PC-9 (cell line): ENCODE data around the gene VWC2. TPM values are rescaled to one million over a fixed set of nuclear protein-coding genes. Genes with fewer than 3 reads are reported as not detected.

Experiments
- BruUV-seq: library from RNA; stranded (reverse); fragments of 400-500 nt; replicated peaks from 2 replicates; lab custom pipeline; 2021; lab: Mats Ljungman, UMichigan
- CTCF ChIA-PET: fragments of 300-600 bp; sonication (Branson Sonifier 250); formaldehyde crosslinking; loops from one replicate; lab custom pipeline; 2022; ENCODE audit warnings: antibody characterized with exemption; lab: Charles Lee
- POLR2A ChIA-PET: fragments of 300-600 bp; sonication (Branson Sonifier 250); formaldehyde crosslinking; loops from one replicate; lab custom pipeline; 2022; ENCODE audit warnings: antibody characterized with exemption; ENCODE audit not compliant: unreplicated experiment; lab: Charles Lee
- DNase-seq, 2 experiments: peaks; one replicate each; pipeline versions ENCODE4 v3.0.0 to v3.0.0-alpha.2; 2015 to 2022; ENCODE audit warnings: mixed read lengths in 1 of 2
- H2AFZ ChIP-seq: fragments of 200-600 bp; sonication (generic); 2 replicates; pipeline ENCODE4 v1.8.1; 2017; ENCODE audit warnings: antibody characterized with exemption
- H3F3A ChIP-seq: fragments of 200-600 bp; sonication (generic); 2 replicates; pipeline ENCODE4 v1.8.1; 2017; ENCODE audit warnings: antibody characterized with exemption, mild to moderate bottlenecking, low read depth; ENCODE audit not compliant: insufficient read depth
- H3K27ac ChIP-seq: fragments of 200-600 bp; sonication (generic); 2 replicates; pipeline ENCODE4 v1.6.1; 2016; ENCODE audit warnings: mixed run types
- H3K27me3 ChIP-seq: fragments of 200-600 bp; sonication (generic); 2 replicates; pipeline ENCODE4 v1.6.1; 2016; ENCODE audit warnings: low read depth, mixed run types; ENCODE audit not compliant: insufficient read depth
- H3K36me3 ChIP-seq: fragments of 200-600 bp; sonication (generic); 2 replicates; pipeline ENCODE4 v1.6.1; 2016; ENCODE audit warnings: low read depth, mixed run types
- H3K4me1 ChIP-seq: fragments of 200-600 bp; sonication (generic); replicated peaks from 2 replicates; pipeline ENCODE4 v1.6.1; 2016; ENCODE audit warnings: mixed run types; ENCODE audit not compliant: insufficient read depth
- H3K4me2 ChIP-seq: fragments of 200-600 bp; sonication (generic); 2 replicates; pipeline ENCODE4 v1.6.1; 2017; ENCODE audit warnings: mixed run types
- H3K4me3 ChIP-seq: fragments of 200-600 bp; sonication (generic); 2 replicates; pipeline ENCODE4 v1.6.1; 2016; ENCODE audit warnings: mixed run types
- H3K79me2 ChIP-seq: fragments of 200-600 bp; sonication (generic); 2 replicates; pipeline ENCODE4 v1.6.1; 2017; ENCODE audit warnings: low read depth, mixed run types
- H3K9me2 ChIP-seq: fragments of 200-600 bp; sonication (generic); 2 replicates; pipeline ENCODE4 v1.8.1; 2017; ENCODE audit warnings: mild to moderate bottlenecking; ENCODE audit not compliant: insufficient read depth
- H3K9me3 ChIP-seq: fragments of 200-600 bp; sonication (generic); 2 replicates; pipeline ENCODE4 v1.8.1; 2016; ENCODE audit warnings: low read depth; ENCODE audit not compliant: insufficient read depth
- H4K20me1 ChIP-seq: fragments of 200-600 bp; sonication (generic); 2 replicates; pipeline ENCODE4 v1.8.1; 2017; ENCODE audit not compliant: insufficient read depth
- EZH2 ChIP-seq: fragments of 200-600 bp; sonication (generic); IDR thresholded peaks from 2 replicates; pipeline ENCODE4 v1.8.0; 2017; ENCODE audit warnings: antibody characterized with exemption, low read depth
- intact Hi-C: fragments of 100-400 bp; cut with micrococcal nuclease; formaldehyde crosslinking; loops from one replicate; pipeline ENCODE4 v1.10.0; 2022; ENCODE audit not compliant: unreplicated experiment
- total RNA-seq: library from RNA; stranded (reverse); gene quantifications from 2 replicates; pipeline ENCODE4 v1.2.3, GENCODE V29; 2021
- TF ChIP-seq, protein P1 (sequence below): fragments of 200-600 bp; sonication (generic); conservative IDR thresholded peaks from 2 replicates; pipeline ENCODE4 v1.6.1; 2017; ENCODE audit warnings: mixed run types, antibody characterized with exemption, mild to moderate bottlenecking, moderate library complexity

The VWC2 gene
- total RNA-seq, 1 experiment from 2014 or later, result not detected

- H3K9me3 ChIP-seq, result no peaks in the 10 kb centered on the region
- H2AFZ ChIP-seq, result no peak overlapping the region
- no peaks in the 10 kb centered on the region for H3K4me1 ChIP-seq
- H3K27ac ChIP-seq, result no peak overlapping the region
- no peak overlapping the region for H3K4me3 ChIP-seq
- TF ChIP-seq, protein P1, sequence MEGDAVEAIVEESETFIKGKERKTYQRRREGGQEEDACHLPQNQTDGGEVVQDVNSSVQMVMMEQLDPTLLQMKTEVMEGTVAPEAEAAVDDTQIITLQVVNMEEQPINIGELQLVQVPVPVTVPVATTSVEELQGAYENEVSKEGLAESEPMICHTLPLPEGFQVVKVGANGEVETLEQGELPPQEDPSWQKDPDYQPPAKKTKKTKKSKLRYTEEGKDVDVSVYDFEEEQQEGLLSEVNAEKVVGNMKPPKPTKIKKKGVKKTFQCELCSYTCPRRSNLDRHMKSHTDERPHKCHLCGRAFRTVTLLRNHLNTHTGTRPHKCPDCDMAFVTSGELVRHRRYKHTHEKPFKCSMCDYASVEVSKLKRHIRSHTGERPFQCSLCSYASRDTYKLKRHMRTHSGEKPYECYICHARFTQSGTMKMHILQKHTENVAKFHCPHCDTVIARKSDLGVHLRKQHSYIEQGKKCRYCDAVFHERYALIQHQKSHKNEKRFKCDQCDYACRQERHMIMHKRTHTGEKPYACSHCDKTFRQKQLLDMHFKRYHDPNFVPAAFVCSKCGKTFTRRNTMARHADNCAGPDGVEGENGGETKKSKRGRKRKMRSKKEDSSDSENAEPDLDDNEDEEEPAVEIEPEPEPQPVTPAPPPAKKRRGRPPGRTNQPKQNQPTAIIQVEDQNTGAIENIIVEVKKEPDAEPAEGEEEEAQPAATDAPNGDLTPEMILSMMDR, result no peak
- no peak for TF ChIP-seq EZH2
- H3K36me3 ChIP-seq, result no peaks in the 10 kb centered on the region
- POLR2A ChIA-PET, result no interaction called here
- H3K79me2 ChIP-seq, result no peaks in the 10 kb centered on the region
- intact Hi-C loops, result no loop called here
- no peaks in the 10 kb centered on the region for H4K20me1 ChIP-seq
- CTCF ChIA-PET, result no interaction called here
- no TSS peak for BruUV-seq
- peaks cover 56% of the 10 kb centered on the region for H3K27me3 ChIP-seq
- DNase-seq, result no peak
- no peak overlapping the region for H3K4me2 ChIP-seq
- H3K9me2 ChIP-seq, result no peaks in the 10 kb centered on the region
- no peaks in the 10 kb centered on the region for H3F3A ChIP-seq
Measured at GRCh38 chr7:49866076-49866735, 92.8 kb downstream of the VWC2 start.

GRCh38 chr7:49866910-49867309, 93.5 kb downstream of the VWC2 start:
- peaks cover 56% of the 10 kb centered on the region for H3K27me3 ChIP-seq
- no peak for DNase-seq
- H3K9me3 ChIP-seq, result no peaks in the 10 kb centered on the region
- no TSS peak for BruUV-seq
- no peak overlapping the region for H2AFZ ChIP-seq
- no peaks in the 10 kb centered on the region for H3F3A ChIP-seq
- H3K36me3 ChIP-seq, result no peaks in the 10 kb centered on the region
- H4K20me1 ChIP-seq, result no peaks in the 10 kb centered on the region
- ChIA-PET CTCF (no interaction called here), POLR2A (no interaction called here)
- H3K27ac ChIP-seq, result no peak overlapping the region
- H3K79me2 ChIP-seq, result no peaks in the 10 kb centered on the region
- TF ChIP-seq EZH2, result no peak
- TF ChIP-seq, protein P1, result no peak
- intact Hi-C loops, result no loop called here
- H3K4me3 ChIP-seq, result no peak overlapping the region
- no peak overlapping the region for H3K4me2 ChIP-seq
- no peaks in the 10 kb centered on the region for H3K9me2 ChIP-seq
- no peaks in the 10 kb centered on the region for H3K4me1 ChIP-seq

GRCh38 chr7:49873420-49873819, 100.0 kb downstream of the VWC2 start:
- no TSS peak for BruUV-seq
- no peak overlapping the region for H3K27ac ChIP-seq
- no peak overlapping the region for H3K4me2 ChIP-seq
- H3K79me2 ChIP-seq, result no peaks in the 10 kb centered on the region
- DNase-seq, result no peak
- ChIA-PET CTCF (no interaction called here), POLR2A (no interaction called here)
- no peak overlapping the region for H2AFZ ChIP-seq
- no peaks in the 10 kb centered on the region for H3K4me1 ChIP-seq
- no peaks in the 10 kb centered on the region for H3K9me3 ChIP-seq
- no peak overlapping the region for H3K4me3 ChIP-seq
- intact Hi-C loops, result no loop called here
- H3K36me3 ChIP-seq, result no peaks in the 10 kb centered on the region
- H4K20me1 ChIP-seq, result no peaks in the 10 kb centered on the region
- no peaks in the 10 kb centered on the region for H3K9me2 ChIP-seq
- no peak for TF ChIP-seq EZH2
- TF ChIP-seq, protein P1, result no peak
- peaks cover 21% of the 10 kb centered on the region for H3K27me3 ChIP-seq
- no peaks in the 10 kb centered on the region for H3F3A ChIP-seq
